DND-41 (cell line): Measurements from ENCODE around the gene RASL10A.

Source experiments
- CTCF ChIP-seq: IDR thresholded peaks from 2 replicates; pipeline ENCODE4 v1.5.1; 2012; ENCODE audit warnings: borderline replicate concordance, low read length, moderate library complexity, mild to moderate bottlenecking; ENCODE audit not compliant: poor library complexity, severe bottlenecking; ENCODE audit errors: extremely low read depth
- EZH2 ChIP-seq: IDR thresholded peaks from 3 replicates; pipeline ENCODE4 v1.6.1; 2012; ENCODE audit warnings: borderline replicate concordance, low read depth, mild to moderate bottlenecking, moderate library complexity, low read length, inconsistent platforms; ENCODE audit not compliant: severe bottlenecking

- TF ChIP-seq CTCF = no peak
- no peak for TF ChIP-seq EZH2
Measured at GRCh38 chr22:29353860-29354259, 38.4 kb upstream of the RASL10A start.
